Ramos (cell line): Measurements from ENCODE around the gene KLHL40.

Experiments used
- in situ Hi-C: fragments of 300-500 bp; cut with MboI; formaldehyde crosslinking; loops from one replicate; pipeline ENCODE4 v1.14.3; 2022; ENCODE audit warnings: low sequenced_read_pairs; ENCODE audit not compliant: unreplicated experiment

KLHL40 gene, protein sequence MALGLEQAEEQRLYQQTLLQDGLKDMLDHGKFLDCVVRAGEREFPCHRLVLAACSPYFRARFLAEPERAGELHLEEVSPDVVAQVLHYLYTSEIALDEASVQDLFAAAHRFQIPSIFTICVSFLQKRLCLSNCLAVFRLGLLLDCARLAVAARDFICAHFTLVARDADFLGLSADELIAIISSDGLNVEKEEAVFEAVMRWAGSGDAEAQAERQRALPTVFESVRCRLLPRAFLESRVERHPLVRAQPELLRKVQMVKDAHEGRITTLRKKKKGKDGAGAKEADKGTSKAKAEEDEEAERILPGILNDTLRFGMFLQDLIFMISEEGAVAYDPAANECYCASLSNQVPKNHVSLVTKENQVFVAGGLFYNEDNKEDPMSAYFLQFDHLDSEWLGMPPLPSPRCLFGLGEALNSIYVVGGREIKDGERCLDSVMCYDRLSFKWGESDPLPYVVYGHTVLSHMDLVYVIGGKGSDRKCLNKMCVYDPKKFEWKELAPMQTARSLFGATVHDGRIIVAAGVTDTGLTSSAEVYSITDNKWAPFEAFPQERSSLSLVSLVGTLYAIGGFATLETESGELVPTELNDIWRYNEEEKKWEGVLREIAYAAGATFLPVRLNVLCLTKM

DNA sequence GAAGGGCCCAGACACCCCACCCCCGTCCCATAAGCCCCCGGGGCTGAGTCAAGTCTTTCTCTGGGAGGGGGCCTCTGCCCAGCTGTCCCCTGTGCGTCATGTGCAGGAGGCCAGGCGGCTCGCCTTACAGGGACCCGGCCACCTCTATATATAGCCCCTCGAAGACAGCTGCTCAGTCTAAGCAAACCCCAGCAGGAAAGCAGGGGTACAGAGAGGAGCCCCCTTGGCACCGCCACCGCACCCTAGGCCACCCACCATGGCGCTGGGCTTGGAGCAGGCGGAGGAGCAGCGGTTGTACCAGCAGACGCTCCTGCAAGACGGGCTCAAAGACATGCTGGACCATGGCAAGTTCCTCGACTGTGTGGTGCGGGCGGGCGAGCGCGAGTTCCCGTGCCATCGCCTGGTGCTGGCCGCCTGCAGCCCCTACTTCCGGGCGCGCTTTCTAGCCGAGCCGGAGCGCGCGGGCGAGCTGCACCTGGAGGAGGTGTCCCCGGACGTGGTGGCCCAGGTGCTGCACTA lies at the start of gene KLHL40:
TSS of gene KLHL40 (plus strand) at position 175 of the 519 bp plus-strand sequence. CDS start at position 257, 82 bp downstream.
- in situ Hi-C loops: no loop called here

DNA sequence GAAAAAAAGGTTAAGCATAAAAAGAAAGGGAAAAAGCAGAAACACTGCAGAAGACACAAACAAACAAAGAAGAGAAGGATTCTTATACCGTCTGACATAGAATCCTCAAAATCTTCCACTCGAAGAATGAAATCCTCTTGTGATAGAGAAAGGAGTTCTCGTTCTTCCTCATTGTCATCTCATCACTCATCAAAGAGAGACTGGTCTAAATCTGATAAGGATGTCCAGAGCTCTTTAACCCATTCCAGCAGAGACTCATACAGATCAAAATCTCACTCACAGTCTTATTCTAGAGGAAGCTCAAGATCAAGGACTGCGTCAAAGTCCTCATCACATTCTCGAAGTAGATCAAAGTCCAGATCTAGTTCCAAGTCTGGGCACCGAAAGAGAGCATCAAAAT lies 48.3 kb upstream of the KLHL40 start:
- in situ Hi-C loops: no loop called here

DNA sequence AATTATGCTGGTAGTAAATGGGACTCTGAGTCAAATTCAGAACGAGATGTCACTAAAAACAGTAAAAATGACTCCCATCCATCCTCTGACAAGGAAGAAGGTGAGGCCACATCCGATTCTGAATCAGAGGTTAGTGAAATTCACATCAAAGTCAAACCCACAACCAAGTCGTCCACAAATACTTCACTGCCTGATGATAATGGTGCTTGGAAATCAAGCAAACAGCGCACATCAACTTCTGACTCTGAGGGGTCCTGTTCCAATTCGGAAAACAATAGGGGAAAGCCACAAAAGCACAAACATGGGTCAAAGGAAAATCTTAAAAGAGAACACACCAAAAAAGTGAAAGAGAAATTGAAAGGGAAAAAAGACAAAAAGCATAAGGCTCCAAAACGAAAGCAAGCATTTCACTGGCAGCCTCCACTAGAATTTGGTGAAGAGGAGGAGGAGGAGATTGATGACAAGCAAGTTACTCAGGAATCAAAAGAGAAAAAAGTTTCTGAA lies 46.9 kb upstream of the KLHL40 start:
- in situ Hi-C loops: no loop called here

DNA sequence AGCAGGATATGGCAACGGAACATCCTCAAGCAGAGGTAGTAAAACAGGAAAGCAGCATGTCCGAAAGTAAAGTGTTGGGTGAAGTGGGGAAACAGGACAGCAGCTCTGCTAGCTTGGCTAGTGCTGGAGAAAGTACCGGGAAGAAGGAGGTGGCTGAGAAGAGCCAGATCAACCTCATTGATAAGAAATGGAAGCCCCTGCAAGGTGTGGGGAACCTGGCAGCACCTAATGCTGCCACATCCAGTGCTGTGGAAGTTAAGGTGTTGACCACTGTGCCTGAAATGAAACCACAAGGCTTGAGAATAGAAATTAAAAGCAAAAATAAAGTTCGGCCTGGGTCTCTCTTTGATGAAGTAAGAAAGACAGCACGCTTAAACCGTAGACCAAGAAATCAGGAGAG lies 46.1 kb upstream of the KLHL40 start:
- in situ Hi-C loops: no loop called here

DNA sequence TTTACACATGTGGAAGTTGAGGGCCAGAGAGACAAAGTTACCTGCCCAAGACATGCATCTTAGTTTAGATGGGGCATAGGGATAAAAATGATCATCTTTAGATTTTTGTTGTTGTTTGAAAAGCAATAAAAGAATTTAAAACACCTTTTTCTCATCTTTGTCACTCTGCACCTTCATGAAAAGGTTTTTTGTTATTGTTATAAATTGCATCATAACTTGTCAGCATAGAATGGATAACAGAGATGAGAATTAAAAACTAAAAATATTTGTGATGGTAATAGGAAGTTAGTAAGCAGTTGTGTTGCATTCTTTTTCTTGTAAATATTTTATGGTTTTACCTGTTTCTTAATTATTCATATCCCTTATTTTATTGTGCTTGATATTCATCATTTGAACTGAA lies 45.2 kb upstream of the KLHL40 start:
- in situ Hi-C loops: no loop called here

DNA sequence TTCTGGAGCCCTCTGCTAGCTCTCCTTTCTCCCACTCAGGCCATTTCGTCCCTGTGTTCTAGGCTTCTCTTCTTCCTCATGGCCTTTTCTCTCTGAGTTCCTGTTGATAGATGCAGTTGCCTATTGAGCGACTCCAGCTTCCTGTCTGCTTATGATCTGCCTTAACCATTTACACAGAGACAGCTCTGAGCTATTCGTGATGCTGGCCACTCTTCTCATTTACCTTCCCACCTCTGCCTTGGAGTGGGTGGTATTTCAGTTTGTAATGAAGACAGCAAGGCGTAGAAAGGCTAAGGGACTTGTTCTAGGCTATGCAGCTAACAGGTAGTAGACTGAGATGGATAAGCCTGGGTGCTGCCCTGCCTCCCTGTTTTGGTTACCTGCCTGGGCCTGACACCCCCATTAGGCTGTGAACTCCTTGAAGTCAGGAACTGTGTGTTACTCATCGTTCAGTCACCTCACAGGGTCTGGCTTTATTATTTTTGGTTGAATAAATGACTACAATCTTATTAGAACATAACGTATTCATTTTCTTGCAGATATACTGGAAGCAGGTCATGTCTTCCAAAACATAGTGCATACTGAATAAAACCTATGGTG lies 44.5 kb upstream of the KLHL40 start:
- in situ Hi-C loops: no loop called here

DNA sequence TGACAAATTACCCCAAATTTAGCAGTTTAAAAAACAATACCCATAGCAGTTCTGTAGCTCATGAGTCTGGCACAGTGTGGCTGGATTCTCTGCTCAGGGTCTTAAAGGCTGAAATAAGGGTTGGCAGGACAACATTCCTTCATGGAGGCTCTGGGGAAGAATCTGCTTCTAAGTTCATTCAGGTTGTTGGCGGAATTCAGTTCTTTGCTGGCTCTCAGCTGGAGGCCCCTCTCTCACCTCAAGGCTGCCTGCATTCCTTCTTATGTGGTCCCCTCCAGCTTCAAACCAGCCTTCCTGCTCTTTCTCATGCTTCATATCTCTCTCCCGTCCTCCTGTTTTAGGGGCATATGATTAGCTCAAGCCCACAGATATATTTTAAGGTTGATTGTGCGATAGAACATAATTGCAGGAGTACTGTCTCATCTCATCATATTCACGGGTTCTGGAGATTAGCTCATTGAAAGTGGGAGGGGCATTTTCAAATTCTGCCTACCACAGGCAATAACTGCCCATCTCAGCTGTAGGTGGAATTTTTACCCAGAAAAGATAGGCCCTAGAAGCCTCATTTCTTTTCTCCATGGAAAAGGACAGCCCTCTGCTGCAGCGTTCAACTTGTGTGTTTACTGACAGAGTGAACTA lies 37.4 kb upstream of the KLHL40 start:
- in situ Hi-C loops: no loop called here

DNA sequence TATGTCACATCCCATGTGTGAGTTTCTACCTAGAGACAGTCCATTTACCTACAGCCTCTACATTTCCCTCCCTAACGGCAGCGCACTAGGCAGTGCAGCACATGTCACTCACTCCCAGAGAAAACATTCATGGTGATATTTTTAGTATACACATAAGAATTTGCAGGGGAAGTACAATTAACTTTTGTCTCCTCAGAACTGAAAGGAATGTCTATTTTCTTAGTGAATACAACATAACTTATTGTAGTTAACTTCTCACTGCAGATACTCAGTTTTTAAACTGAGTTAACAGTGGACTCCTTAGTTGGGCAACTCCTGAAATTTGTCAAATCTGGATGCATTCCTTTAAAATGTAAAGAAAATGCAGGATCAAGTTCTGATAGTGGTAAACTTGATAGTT lies 36.3 kb upstream of the KLHL40 start:
- in situ Hi-C loops: no loop called here

GRCh38 chr3:42649783-42650182 lies 35.6 kb upstream of the KLHL40 start:
- in situ Hi-C loops: no loop called here

- in situ Hi-C loops: no loop called here
Measured at GRCh38 chr3:42651248-42652091, 33.9 kb upstream of the KLHL40 start.

DNA sequence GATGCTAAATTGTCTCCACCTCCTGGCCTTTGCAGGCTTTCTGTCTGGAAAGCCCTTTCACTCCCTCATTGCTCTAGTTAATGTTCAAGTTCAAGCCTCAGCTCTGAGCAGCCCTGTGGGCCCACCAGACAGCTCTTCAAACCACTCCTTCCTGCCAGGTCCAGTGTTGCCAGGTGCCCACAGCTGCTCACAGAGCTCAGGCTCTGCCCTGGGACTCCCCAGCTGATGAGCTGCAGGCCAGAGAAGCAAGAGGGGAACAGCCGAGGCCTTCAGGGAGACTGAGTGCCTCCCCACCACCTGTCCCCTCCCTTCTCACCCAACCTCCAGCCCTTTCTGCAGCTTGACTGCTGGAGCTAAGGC lies 33.1 kb upstream of the KLHL40 start:
- in situ Hi-C loops: no loop called here

DNA sequence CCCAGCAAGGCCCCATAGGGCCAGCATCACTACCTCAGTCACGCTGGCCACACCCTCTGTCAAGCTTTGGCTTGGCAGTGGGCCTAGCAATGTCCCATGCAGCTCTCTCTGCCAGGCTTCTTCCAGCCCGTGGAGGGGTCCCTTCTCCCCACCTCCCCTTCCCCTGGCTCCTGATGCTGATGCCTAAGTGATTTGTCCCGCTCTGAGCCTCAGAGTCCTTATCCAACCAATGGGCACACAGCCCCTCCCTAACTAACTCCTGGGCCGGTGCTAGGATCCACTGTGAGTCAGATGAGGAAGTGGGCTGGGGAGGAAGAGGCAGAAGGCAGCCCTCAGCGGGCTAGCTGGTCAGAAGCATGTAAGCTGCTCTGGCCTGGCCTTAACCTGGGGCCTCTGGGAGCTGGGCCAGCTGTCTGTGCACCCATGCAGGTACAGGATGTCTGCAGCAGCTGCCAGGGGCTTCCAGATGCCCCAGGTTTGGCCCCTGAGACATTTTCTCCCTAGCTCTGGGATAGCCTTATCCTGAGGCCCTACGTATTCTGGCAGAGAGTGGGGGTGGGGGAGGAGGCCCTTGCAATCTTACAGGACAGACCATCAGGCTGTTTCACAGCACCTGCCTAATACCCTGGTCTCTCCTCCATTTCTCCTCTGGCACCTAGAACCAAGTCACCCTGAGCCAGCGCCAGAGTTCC lies 32.6 kb upstream of the KLHL40 start:
- in situ Hi-C loops: no loop called here

GRCh38 chr3:42653303-42653559 lies 32.1 kb upstream of the KLHL40 start:
- in situ Hi-C loops: no loop called here

DNA sequence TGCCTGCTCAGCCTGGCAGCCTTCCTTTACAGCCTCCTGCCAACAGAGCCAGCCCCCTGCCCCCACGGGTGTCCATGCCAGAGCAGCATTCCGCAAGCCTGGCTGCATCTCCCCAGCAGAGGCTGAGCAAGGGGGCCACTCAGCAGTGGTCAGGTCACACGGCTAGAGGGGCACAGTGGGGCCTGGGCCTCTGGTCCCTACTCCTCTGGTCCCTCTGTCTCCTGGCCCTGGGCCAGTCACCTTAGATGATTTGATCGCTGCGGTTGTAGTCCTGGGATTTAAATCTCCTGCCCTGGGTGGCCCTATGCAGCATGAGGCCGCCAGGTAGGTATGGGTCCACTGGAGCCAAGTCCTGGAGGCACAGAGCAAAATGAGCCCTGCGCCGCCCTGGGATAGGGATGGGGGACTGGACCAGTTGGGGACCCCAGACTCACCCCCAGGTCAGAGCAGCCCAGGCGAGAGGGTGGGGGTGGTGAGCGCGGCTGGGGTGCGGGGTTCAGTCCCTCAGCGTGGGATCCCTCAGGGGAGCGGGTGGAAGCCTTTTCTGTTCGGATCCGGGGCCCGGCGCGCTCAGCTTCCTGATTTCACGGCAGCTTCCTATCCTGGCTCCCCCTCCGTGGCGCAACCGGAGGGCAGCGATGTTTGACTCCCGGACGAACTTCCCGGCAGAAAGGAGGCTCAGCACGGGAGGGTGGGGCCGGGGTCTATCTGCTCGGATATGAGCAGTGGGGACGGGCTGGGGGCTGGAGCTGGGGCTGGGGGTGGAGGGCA lies 31.6 kb upstream of the KLHL40 start, which contains the start of gene ZBTB47:
TSS of gene ZBTB47 (plus strand) at position 138 of the 771 bp plus-strand sequence. CDS start 4,659 bp downstream, outside the sequence.
- in situ Hi-C loops: no loop called here

DNA sequence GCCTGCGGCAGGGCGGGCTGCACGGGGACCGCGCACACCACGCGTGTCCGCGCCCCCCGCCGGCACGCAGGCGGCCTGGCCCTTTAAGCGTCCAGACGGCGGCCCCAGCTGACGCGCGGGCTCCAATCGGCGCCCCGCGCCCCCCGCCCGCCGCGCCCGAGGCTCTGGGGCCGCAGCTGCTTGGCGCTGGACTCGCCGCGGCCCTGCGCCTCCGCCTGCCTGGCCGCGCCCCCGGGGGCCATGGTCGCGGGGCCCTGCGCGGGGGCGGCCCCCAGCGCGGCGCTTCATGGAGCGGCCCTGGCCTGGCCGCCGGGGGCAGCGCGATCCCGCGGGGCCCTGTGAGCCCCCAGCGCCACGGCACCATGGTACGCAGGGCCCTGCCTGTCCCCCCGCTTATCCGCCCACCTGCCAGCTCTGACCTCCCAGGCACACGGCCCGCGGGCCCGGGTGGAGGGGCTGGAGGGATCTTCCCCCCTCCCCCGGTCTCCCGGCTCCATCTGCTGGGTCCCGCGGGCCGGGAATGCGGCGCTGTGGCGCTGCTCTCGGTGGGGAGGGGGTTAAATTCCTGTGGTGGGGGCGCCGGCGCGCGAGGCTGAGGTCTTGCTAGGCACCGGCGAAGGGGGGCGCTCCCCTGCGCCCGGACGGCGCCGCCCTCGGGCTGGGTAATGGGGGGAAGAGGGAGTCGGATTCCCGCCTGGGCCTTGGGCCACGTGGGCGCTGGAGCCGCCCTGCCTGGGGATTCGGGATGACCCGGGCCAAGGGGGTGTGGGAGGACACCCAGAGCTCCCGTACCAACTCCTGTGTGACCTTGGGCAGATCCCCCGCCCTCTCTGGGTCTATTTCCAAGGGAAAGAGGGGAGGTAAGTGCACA lies 30.8 kb upstream of the KLHL40 start:
- in situ Hi-C loops: no loop called here

GRCh38 chr3:42655331-42655888 lies 29.9 kb upstream of the KLHL40 start:
- in situ Hi-C loops: no loop called here

- in situ Hi-C loops: no loop called here
Measured at GRCh38 chr3:42655980-42656679, 29.2 kb upstream of the KLHL40 start.
